22Rv1 (cell line): ENCODE data around the gene ATF6B.
"Not testable (repeated sequence)": the region's sequence is repeated elsewhere in the genome, so short reads cannot be mapped to it uniquely, and the experiment has no call there.

ENCODE experiments used
- H3K27ac ChIP-seq: fragments of 450-650 bp; 2 replicates; pipeline ENCODE4 v1.5.1; 2017
- CTCF ChIP-seq: fragments of 450-650 bp; IDR thresholded peaks from 2 replicates; pipeline ENCODE4 v1.5.1; 2017; ENCODE audit warnings: mild to moderate bottlenecking
- ZFX ChIP-seq: fragments of 450-650 bp; IDR thresholded peaks from 2 replicates; pipeline ENCODE4 v1.6.1; 2017; ENCODE audit warnings: antibody characterized with exemption, borderline replicate concordance

ATF6B gene

GRCh38 chr6:32108727-32109113, 19.3 kb downstream of the ATF6B start:
- no peak overlapping the region for H3K27ac ChIP-seq
- no peak for TF ChIP-seq CTCF
- TF ChIP-seq ZFX = no peak

- TF ChIP-seq CTCF = no peak
- TF ChIP-seq ZFX = no peak
- H3K27ac ChIP-seq = no peak overlapping the region
Observed at GRCh38 chr6:32108094-32108627, 19.9 kb downstream of the ATF6B start.

GRCh38 chr6:32107406-32107805, 20.6 kb downstream of the ATF6B start:
- no peak overlapping the region for H3K27ac ChIP-seq
- TF ChIP-seq ZFX (no peak), CTCF (no peak)

- no peak overlapping the region for H3K27ac ChIP-seq
- TF ChIP-seq ZFX (no peak), CTCF (no peak)
Observed at GRCh38 chr6:32105433-32105832, 22.6 kb downstream of the ATF6B start.

GRCh38 chr6:32102255-32102654, 25.8 kb downstream of the ATF6B start:
- H3K27ac ChIP-seq = peak overlapping the region; percentile 29; the same call in 1 of the 2 replicates
- TF ChIP-seq CTCF (no peak), ZFX (no peak)

GRCh38 chr6:32100251-32100650, 27.8 kb downstream of the ATF6B start:
- not testable (repeated sequence) for H3K27ac ChIP-seq

GRCh38 chr6:32097364-32097763, 30.7 kb downstream of the ATF6B start:
- TF ChIP-seq ZFX (no peak), CTCF (no peak)

More at GRCh38 chr6:32097364-32097763, 30.7 kb downstream of the ATF6B start:
- no peak overlapping the region for H3K27ac ChIP-seq
